ENCODE data around the gene COL20A1.

DNA sequence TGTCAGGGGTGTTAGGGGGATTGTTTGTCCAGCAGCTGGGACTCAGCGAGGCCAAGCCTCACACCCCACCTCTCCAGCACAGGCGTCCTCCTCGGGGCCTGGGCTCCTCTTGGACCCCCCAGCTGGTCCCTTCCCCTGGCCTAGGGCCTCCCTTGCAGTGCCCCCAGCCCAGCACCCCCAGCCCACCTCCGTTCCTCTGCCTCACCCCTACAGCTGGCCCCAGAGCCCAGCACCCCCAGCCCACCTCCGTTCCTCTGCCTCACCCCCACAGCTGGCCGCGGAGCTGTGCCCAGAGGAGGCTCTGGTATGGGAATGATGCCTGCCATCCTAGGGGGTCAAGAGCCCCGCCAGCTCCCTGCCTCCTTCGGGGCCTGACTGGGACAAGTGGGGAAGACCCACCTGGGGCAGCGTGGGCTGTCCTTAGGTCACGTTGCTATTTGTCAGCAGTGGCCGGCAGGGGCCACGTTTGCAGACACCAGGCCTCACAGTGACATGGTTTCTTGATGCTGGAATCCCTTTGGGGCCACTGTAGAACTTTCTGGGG lies 7.9 kb upstream of the COL20A1 start:
- TF ChIP-seq CTCF (IDR thresholded peaks at IDR 0.05) (no peak), POLR2AphosphoS5 (IDR thresholded peaks at IDR 0.05) (no peak), POLR2A (IDR thresholded peaks at IDR 0.05) (no peak)

All from prostate gland (tissue), 2 donors.